GM03348 (cell line): ENCODE results near the gene PNKD.
"Not testable (repeated sequence)": the region's sequence is repeated elsewhere in the genome, so short reads cannot be mapped to it uniquely, and the experiment has no call there.

ENCODE experiments used
- DNase-seq: peaks from one replicate; pipeline ENCODE4 v3.0.0; 2012; ENCODE audit warnings: low spot score

PNKD gene

GRCh38 chr2:218272531-218273212 is 2.4 kb downstream of the PNKD start:
- DNase-seq = peak; percentile 93

- DNase-seq = not testable (repeated sequence)
Measured at GRCh38 chr2:218273214-218273907, 3.0 kb downstream of the PNKD start.

- no peak for DNase-seq
Measured at GRCh38 chr2:218273908-218274249, 3.6 kb downstream of the PNKD start.

GRCh38 chr2:218274586-218274985 is 4.3 kb downstream of the PNKD start:
- no peak for DNase-seq

- DNase-seq = no peak
Measured at GRCh38 chr2:218275371-218276072, 5.2 kb downstream of the PNKD start.

GRCh38 chr2:218276986-218277755 is 6.9 kb downstream of the PNKD start:
- DNase-seq = no peak

GRCh38 chr2:218277921-218278320 is 7.6 kb downstream of the PNKD start:
- no peak for DNase-seq

GRCh38 chr2:218278531-218279360 is 8.4 kb downstream of the PNKD start:
- DNase-seq = no peak

- no peak for DNase-seq
Measured at GRCh38 chr2:218280260-218280870, 10.0 kb downstream of the PNKD start.

GRCh38 chr2:218281449-218281848 is 11.1 kb downstream of the PNKD start:
- DNase-seq = no peak

- DNase-seq = no peak
Measured at GRCh38 chr2:218282173-218282991, 12.1 kb downstream of the PNKD start.

- DNase-seq = peak; percentile 81
Measured at GRCh38 chr2:218284106-218284811, 13.9 kb downstream of the PNKD start.

GRCh38 chr2:218285604-218286003 is 15.3 kb downstream of the PNKD start:
- DNase-seq = peak; percentile 67

- peak; percentile 91 for DNase-seq
Measured at GRCh38 chr2:218286570-218287459, 16.5 kb downstream of the PNKD start.

- DNase-seq = peak; percentile 47
Measured at GRCh38 chr2:218289639-218290315, 19.5 kb downstream of the PNKD start.

- no peak for DNase-seq
Measured at GRCh38 chr2:218290316-218291261, 20.3 kb downstream of the PNKD start.
